Superior temporal gyrus (tissue), 1 donor: ENCODE data around the gene WDR48.
A peak's percentile ranks its signal among the peaks of the same experiment; 100 is the strongest.

Experiments used
- DNase-seq: peaks from one replicate; pipeline ENCODE4 v3.0.0-alpha.2; 2016; ENCODE audit errors: extremely low spot score

Gene WDR48

GRCh38 chr3:39101022-39101689, 49.3 kb downstream of the WDR48 start:
- DNase-seq, result no peak

- no peak for DNase-seq
Measured at GRCh38 chr3:39102504-39103323, 50.9 kb downstream of the WDR48 start.

DNA sequence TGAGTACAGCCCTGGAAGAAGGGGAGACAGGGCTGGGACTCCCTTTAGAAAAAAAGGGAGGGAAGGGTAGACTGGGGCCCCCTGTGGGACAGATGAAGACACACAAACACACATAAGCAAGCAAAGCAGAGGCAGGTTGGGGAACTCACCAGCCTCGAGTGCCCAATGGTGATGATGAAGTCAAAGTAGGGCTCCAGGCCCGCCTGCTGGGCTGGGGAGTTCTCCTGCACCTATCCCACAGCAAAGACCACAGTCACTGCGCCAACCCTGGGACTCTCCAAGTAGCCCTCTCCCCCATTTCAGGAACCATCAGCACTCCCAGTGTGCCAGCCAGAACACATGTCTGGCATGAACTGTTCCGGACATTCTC, 51.5 kb downstream of the WDR48 start:
- no peak for DNase-seq

DNA sequence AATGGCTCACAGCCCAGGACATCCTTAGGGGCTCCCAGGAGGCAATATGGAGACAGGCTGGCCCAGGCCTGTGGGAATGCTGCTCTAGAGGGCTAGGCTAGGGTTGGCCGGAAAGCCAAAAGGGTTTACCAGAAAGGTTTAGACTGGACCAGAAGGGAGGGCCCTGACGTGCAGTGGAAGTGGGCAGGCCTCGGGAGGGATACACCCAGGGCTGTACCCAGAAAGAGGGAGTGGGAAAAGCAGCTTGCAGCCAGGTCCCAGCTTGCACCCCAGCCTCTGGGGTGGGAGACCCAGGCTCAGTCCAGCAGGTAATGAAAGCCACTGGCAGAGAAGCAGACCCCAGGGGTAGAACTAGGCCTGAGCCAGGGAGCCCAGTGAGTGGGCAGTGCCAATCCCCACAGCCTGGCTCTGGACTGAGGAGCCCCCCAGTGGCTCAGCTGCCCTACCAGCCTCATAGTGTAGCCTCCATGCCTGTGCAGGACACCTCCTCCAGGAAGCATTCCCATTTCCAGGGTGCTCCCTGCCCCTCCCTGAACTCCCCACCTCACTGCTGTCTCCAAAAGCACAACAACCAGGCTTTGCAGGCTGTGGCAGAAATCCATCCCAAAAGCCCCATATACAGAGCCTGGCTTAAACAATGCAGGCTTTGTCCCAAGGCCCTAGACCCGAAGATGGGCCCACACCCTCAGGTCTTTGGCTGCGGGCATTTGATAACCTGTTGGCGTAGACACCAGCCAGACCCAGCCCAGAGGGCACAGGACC, 52.2 kb downstream of the WDR48 start:
- DNase-seq, result no peak

DNA sequence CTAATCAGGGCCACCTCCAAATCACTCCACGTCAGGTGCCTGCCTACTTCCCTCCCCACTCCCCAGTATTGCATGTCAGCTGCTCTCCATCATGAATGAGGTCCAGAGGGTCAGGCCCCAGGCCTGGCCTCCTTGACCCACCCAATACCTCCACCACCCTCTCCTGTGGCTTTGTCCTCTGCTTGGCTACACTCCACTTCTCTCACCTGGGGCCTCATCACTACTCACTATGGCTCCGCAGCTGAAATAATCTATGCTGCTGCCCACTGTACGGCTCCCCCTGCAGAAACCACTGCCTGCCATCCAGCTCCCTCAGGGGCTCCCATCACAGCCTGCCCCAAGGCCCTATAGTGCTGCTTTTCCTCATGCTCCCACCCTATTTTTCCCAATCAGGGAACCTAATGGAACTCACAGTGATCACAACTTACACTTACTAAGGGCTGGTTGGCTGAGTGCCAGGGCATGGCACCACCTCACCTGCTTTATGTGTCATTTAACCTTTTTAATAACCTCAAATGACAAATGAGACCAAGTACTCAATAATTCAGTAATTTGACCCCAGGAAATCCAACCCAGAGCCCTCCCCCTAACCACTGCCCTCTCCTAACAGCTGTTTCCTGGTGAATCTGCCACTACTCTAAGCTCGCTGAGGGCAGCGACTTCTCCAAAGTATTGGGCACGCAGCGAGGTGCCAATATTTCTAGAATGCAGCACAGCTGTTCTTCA, 53.3 kb downstream of the WDR48 start:
- DNase-seq, result no peak

- no peak for DNase-seq
Measured at GRCh38 chr3:39105687-39106063, 53.9 kb downstream of the WDR48 start.

- no peak for DNase-seq
Measured at GRCh38 chr3:39106281-39106811, 54.5 kb downstream of the WDR48 start.

DNA sequence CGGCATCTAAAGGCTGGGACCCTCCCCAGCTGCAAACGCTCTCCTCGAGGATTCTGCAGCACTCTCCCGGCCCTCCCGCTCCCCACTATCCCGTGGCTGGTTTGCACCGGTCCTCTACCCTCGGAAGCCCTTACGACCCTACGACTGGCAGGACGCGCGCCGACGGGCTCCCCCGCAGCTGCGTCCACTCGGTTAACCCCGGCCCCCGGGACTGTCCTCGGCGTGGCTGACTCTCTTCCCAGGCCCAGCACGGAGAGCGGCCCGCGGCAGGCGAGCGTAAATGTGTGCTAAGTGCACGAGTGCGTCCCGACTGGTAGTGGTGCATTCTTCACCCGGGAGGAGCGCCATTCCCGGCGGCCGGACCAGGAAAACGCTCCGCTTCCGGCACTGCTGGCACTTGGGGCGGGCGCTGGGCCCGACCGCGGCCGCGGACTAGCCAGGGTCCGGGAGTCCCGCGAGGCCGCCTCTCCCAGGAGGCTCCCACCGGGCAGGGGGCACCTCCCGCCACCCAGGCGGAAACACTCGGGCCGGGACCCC, 55.1 kb downstream of the WDR48 start:
- no peak for DNase-seq

DNA sequence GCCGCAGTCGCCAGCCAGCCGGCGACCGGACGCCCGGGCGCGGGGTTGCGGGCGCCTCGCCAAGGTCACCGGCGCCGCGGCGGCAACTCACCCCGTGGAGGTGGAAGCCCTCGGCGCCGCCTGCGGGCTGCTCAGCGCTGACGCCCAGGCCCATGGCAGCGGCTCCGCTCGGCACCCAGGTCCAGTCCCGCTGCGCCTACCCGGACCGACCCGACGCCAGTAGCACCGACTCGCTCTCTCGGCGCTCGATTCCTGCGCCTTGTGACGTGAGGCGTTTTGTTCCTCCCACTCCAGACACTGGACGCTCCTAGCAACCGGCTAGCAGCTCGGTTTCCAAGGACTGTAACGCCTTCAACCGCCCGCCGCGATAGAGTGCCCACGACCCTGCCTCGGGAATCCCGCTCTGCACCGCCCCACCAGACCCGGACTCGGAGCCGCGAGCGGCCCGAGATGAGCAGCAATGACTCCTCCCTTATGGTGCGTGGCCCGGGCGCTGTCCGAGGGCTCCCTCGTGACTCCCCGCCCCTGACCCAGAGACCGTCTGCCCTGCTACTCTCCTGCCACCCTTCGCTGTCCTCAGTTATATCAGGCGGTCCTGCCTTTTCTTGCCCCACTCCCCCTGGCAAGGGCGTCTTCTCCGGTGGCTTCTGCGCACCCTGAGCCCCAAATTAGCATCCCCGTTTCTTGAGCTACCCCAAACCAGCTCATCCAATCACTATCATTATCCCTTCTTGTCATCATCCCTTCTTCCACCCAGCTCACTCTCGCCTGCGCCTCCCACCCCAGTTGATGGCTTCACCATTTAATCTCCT, 55.8 kb downstream of the WDR48 start, which contains the start of the genes GORASP1 and TTC21A:
Gene GORASP1 (minus strand): TSS at position 240 of the 812 bp plus-strand sequence. CDS start 86 bp downstream, at position 154.
Gene TTC21A (plus strand): TSS at position 293 of the 812 bp plus-strand sequence. CDS start 158 bp downstream, at position 451.
- DNase-seq, result peak; percentile 95

- peak; percentile 49 for DNase-seq
Measured at GRCh38 chr3:39108200-39108710, 56.4 kb downstream of the WDR48 start.

DNA sequence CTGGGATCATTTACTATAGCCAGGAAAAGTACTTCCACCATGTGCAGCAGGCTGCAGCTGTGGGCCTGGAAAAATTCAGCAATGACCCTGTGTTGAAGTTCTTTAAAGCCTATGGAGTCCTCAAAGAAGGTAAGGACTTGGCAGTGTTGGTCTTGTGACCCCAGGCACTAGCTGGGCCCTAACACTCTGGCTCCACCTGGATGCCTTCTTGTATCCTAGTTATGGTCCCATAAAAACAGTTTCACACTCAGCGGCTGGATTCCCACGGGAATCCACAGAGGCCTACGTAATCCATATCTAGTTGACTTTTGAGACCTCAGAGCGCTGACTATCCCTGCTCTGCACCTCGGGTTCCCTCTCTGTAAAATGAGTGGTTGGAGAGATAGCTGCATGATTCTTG, 57.3 kb downstream of the WDR48 start:
- no peak for DNase-seq

GRCh38 chr3:39110041-39110639, 58.3 kb downstream of the WDR48 start:
- no peak for DNase-seq

DNA sequence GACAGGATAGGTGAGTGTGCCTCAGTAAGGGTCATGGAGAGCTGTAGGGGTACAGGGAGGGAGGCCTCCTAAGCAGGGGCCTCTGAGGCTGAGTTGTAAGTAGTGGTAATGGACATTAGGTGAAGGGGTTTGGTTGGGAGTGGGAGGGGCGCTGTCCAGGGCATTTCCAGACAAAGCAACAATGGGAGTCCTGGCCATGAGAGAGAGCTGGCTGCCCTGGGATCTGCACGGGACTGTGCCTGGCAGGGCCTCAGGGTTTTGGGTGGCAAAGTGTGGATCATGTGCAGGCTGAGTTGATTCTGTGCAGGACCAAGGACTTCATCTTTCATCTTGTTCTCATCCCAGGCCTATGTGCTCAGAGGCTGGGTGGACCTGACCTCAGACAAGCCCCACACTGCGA, 60.3 kb downstream of the WDR48 start:
- DNase-seq, result no peak

DNA sequence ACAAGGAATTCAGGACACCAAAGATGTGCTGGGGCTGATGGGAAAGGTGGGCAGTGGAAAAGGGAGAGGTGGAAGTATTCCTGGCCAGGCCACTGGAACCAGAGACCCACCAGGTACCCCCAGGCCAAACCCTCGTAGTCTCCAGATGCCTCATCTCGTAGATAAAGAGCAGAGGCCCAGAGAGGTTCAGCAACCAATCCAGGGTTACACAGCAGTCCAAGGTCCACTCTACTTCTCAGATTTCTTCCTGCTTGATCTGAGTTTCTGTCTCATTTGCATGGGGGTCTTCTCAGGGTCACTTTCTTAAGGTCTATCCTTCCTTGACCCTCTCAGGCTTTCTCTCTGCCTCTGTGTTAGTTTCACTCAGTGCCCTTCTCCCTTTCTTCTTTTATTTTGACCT, 60.7 kb downstream of the WDR48 start:
- no peak for DNase-seq

DNA sequence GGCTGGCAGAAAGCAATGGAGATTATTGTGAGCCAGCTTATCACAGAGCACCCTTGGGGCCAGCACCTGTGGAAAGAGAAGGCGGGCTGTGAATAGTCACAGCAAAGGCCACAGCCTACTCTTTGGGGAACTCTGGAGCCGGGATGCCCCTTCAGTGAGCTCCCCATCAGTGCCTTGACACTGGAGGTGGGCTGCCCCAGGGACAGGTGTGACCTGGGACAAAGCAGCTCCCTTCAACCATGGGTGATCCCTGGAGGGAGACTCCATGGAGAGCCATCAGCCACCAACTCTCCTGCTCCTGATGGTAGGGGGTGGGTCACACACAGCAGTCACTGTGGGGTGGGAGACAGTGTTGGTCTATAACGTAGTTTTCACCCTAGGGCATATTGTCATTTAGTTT, 61.5 kb downstream of the WDR48 start:
- no peak for DNase-seq

GRCh38 chr3:39114456-39114855, 62.6 kb downstream of the WDR48 start:
- DNase-seq, result no peak

DNA sequence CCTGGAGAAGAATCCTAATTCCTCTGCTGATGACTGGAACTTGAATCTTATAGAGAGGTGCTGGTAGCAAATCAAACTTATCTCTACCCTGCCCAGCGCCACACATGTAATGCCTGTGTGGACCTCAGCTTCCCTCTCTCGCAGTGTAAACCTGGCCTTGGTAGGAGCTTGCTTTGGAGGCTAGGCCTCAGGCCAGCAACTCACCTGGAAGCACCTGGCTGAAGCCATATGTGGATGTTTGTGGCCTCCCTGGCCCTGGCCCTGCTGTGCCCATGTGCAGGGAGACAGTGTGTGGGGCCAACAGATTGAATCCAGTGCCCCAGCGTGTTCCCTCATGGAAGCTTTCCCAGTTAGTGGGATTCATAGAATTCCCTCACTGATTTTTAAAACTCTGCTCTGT, 64.1 kb downstream of the WDR48 start:
- DNase-seq, result no peak

DNA sequence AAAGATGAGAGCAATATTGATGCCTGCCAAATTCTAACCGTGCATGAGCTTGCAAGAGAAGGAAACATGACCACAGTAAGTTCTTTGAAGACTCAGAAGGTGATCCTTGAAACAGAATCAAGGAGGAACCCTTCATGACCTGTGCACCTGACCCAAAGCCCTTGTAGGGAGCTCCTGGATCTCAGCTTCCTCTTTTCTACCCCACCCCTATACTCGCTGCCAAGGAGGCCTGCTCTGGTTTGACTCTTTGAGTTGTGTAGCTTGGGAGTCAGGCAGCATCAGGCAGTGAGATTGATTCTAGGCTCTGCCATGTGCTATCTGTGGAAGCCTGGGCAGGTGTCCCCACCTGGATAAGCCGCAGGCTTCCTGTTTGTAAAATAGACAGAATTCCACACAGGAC, 66.3 kb downstream of the WDR48 start:
- DNase-seq, result no peak

DNA sequence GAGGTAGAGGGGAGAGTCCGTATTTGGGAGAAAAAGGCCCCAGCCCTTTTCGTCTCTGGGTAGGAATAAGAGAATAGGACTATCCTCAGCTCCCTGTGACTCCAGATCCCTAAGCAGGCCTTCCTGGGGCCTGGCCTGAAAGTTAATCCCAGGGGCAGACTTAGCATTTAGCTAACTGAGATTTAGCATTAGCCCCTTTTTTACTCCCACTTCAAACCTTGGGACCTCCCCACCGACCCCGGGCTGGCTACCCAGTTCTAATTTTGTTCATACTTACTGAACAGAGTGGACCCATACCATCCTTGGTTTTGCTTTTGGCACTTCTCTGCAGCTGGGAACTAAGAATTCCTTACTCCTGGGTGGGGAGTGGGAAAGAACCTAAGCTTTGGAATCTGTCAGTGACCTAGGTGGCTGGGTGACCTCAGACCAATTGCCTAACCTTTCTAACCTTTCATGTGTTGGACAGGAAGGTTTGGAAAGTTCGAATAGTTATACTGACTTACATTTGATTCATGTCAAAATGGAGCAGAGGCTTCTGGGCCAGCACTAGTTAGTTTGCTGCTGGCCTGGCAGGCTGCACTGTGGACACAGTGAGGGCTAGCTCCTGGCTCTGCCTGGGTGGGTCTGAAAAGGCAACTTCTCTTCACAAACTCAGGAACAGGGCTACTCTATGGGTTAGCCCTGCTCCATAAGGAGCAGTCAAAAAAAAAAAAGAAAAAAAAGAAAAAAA, 67.3 kb downstream of the WDR48 start:
- no peak for DNase-seq
